ENCODE results near the gene CES2.
A peak's percentile ranks its signal among the peaks of the same experiment; 100 is the strongest.
"Not testable (repeated sequence)": the region's sequence is repeated elsewhere in the genome, so short reads cannot be mapped to it uniquely, and the experiment has no call there.

The CES2 gene

GRCh38 chr16:66968847-66969246 is 33.5 kb downstream of the CES2 start:
- no peak for DNase-seq (ENCODE audit: low read depth)
- H3K4me3 ChIP-seq (ENCODE audit: low read depth, low read length), result no peak overlapping the region

GRCh38 chr16:66970775-66971720 is 35.7 kb downstream of the CES2 start:
- DNase-seq (ENCODE audit: low read depth), result no peak

GRCh38 chr16:66972983-66973382 is 37.7 kb downstream of the CES2 start:
- no peak overlapping the region for H3K4me3 ChIP-seq (ENCODE audit: low read depth, low read length)
- DNase-seq (ENCODE audit: low read depth), result no peak

More at GRCh38 chr16:66970775-66971720, 35.7 kb downstream of the CES2 start:
- H3K4me3 ChIP-seq (ENCODE audit: low read depth, low read length), result no peak overlapping the region

DNA sequence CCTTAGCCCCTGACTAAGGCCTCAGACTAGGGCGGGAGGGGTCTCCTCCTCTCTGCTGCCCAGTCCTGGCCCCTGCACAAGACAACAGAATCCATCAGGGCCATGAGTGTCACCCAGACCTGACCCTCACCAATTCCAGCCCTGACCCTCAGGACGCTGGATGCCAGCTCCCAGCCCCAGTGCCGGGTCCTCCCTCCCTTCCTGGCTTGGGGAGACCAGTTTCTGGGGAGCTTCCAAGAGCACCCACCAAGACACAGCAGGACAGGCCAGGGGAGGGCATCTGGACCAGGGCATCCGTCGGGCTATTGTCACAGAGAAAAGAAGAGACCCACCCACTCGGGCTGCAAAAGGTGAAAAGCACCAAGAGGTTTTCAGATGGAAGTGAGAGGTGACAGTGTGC is 38.4 kb downstream of the CES2 start:
- no peak overlapping the region for H3K4me3 ChIP-seq (ENCODE audit: low read depth, low read length)
- no peak for DNase-seq (ENCODE audit: low read depth)

DNA sequence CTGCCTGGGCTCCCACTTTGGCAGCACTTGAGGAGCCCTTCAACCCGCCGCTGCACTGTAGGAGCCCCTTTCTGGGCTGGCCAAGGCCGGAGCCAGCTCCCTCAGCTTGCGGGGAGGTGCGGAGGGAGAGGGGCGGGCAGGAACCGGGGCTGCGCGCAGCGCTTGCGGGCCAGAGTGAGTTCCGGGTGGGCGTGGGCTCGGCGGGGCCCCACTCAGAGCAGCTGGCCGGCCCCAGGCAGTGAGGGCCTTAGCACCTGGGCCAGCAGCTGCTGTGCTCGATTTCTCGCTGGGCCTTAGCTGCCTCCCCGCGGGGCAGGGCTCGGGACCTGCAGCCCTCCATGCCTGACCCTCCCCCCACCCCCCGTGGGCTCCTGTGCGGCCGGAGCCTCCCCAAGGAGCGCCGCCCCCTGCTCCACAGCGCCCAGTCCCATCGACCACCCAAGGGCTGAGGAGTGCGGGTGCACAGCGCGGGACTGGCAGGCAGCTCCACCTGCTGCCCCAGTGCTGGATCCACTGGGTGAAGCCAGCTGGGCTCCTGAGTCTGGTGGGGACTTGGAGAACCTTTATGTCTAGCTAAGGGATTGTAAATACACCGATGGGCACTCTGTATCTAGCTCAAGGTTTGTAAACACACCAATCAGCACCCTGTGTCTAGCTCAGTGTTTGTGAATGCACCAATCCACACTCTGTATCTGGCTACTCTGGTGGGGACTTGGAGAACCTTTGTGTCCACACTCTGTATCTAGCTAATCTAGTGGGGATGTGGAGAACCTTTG is 39.0 kb downstream of the CES2 start:
- not testable (repeated sequence) for H3K4me3 ChIP-seq (ENCODE audit: low read depth, low read length); DNase-seq (ENCODE audit: low read depth)

DNA sequence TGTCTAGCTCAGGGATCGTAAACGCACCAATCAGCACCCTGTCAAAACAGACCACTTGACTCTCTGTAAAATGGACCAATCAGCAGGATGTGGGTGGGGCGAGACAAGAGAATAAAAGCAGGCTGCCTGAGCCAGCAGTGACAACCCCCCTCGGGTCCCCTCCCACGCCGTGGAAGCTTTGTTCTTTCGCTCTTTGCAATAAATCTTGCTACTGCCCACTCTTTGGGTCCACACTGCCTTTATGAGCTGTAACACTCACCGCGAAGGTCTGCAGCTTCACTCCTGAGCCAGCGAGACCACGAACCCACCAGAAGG is 39.6 kb downstream of the CES2 start:
- DNase-seq (ENCODE audit: low read depth); H3K4me3 ChIP-seq (ENCODE audit: low read depth, low read length): not testable (repeated sequence)

- no peak for DNase-seq (ENCODE audit: low read depth)
- H3K4me3 ChIP-seq (ENCODE audit: low read depth, low read length), result no peak overlapping the region
Measured at GRCh38 chr16:66975302-66975893, 40.1 kb downstream of the CES2 start.

- no peak overlapping the region for H3K4me3 ChIP-seq (ENCODE audit: low read depth, low read length)
- no peak for DNase-seq (ENCODE audit: low read depth)
Measured at GRCh38 chr16:66976746-66977145, 41.4 kb downstream of the CES2 start.

DNA sequence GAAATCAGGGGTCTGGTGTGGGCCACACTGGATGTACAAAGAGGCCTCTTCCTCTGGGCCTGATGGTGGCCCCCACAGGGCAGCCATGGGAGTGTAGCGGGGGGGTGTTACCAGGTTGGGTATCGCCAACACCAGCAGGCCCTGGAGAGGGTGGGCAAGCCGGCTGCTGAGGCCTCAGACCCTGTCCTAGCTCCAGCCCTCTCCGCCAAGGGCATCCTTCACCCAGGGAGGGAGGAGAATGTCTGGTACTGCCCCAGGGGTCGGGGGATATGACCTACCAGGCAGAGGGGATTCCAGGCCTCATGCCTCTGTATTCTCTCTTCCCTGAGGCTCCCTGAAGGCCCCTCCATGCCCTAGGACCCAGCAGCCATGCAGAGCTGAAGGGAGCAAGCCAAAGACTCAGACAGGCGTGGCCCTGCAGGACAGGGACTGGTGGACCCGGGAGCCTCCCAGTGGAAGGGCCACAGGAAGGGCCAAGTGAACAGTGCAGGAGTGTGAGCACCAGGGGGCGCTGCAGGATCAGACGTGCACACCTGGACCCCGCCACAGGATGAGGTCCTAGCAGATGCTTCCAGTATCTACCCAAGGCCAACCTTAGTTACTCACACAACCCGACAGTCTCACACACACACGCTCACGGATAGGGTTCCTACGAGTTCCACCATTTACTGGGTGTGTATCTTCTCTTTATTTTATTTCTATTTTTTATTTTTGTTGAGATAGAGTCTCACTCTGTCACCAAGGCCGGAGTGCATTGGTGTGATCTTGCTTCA is 42.2 kb downstream of the CES2 start:
- no peak overlapping the region for H3K4me3 ChIP-seq (ENCODE audit: low read depth, low read length)
- peak; percentile 36 for DNase-seq (ENCODE audit: low read depth)

DNA sequence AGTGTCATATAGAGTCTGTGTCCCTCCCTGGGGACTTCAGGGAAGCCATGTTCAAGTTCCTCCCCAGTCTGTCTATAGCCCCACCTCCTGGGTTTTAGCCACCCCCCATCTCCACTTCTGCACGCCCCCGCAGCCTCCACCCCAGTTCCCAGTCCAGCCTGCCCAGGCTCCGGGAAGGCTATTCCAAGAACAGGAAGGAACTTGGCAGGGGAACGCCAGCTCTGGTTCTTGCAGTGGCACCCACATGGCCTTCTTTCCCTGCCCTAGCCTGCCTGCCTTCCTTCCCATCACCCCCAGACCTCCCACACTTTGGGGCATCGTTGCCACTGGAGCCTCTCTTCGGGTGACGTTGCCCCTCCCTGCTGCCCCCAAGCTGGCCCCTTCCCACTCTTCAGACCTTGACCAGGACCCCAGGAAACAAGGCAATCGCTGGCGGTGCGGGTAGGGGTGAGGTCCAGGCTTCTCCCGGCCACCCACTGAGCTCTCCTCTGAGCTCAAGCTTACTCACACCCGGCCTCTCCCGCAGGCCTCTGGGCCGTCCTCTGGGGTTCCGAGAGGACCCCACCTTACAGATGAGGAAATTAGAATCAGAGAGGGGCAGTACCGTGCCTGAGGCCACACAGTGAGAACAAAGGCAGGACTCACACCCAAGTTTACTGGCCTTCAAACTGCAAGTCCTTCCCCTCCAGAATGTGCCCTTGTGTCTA is 43.8 kb downstream of the CES2 start:
- DNase-seq (ENCODE audit: low read depth), result no peak
- H3K4me3 ChIP-seq (ENCODE audit: low read depth, low read length), result no peak overlapping the region

GRCh38 chr16:66983033-66983432 is 47.7 kb downstream of the CES2 start:
- no peak for DNase-seq (ENCODE audit: low read depth)
- H3K4me3 ChIP-seq (ENCODE audit: low read depth, low read length), result no peak overlapping the region

- DNase-seq (ENCODE audit: low read depth), result no peak
- no peak overlapping the region for H3K4me3 ChIP-seq (ENCODE audit: low read depth, low read length)
Measured at GRCh38 chr16:66984892-66985311, 49.6 kb downstream of the CES2 start.

DNA sequence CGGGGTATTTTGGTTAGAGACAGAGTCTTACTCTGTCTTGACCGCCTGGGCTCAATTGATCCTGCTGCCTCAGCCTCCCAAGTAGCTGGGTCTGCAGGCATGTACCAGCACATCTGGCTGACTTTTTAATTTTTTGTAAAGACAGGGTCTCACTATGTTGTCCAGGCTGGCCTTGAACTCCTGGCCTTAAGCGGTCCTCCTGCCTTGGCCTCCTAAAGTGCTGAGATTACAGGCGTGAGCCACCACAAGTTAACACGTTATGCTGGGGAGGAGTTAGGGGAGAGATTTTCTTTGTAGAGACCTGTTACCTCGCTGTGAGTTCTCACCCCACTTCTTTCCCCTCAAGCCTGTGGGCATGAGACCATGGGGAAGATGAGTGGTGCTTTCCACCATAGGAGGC is 51.2 kb downstream of the CES2 start:
- no peak for DNase-seq (ENCODE audit: low read depth)
- H3K4me3 ChIP-seq (ENCODE audit: low read depth, low read length), result no peak overlapping the region

- no peak within 1 kb of the TSS for H3K4me3 ChIP-seq (ENCODE audit: low read depth, low read length)
- peak; percentile 43 for DNase-seq (ENCODE audit: low read depth)
Measured at GRCh38 chr16:66988197-66988788, 53.0 kb downstream of the CES2 start, which contains the start of gene CES4A. Gene CES4A, plus strand, starts transcription at chr16:66988589. Its CDS starts 184 bp downstream, at chr16:66988773.

- no peak overlapping the region for H3K4me3 ChIP-seq (ENCODE audit: low read depth, low read length)
- no peak for DNase-seq (ENCODE audit: low read depth)
Measured at GRCh38 chr16:66991545-66992077, 56.3 kb downstream of the CES2 start.

DNA sequence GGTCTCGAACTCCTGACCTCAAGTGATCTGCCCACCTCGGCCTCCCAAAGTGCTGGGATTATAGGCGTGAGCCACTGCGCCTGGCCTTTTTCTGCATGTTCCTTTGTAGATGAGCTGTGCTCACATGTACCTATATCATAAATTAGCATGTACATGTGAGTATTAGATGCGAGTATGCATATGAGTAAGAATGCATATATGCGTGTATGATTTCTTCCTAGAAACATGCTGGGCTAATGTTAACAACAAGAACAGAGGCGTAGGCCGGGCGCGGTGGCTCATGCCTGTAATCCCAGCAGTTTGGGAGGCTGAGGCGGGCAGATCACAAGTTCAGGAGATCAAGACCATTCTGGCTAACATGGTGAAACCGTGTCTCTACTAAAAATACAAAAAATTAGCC is 58.2 kb downstream of the CES2 start:
- not testable (repeated sequence) for H3K4me3 ChIP-seq (ENCODE audit: low read depth, low read length); DNase-seq (ENCODE audit: low read depth)
